Stimulated activated naive CD8-positive, alpha-beta T cell treated with anti-CD3 and anti-CD28 coated beads, Interleukin-15, Interleukin-2, amounts not matched to agents 100 ng/mL and 50 ng/mL, for 24 hours (primary cell): ENCODE results near the gene GDI1.

ENCODE experiments used
- H3K27ac Mint-ChIP-seq: one replicate; pipeline ENCODE4 v1.8.0; 2021; ENCODE audit warnings: mild to moderate bottlenecking, mixed read lengths
- H3K27me3 Mint-ChIP-seq: one replicate; pipeline ENCODE4 v1.8.0; 2021; ENCODE audit warnings: mixed read lengths
- H3K36me3 Mint-ChIP-seq: one replicate; pipeline ENCODE4 v1.8.0; 2021; ENCODE audit warnings: low read depth, mixed read lengths
- H3K4me1 Mint-ChIP-seq: one replicate; pipeline ENCODE4 v1.8.0; 2021; ENCODE audit warnings: low read depth, mixed read lengths
- H3K4me3 Mint-ChIP-seq: one replicate; pipeline ENCODE4 v1.8.0; 2021; ENCODE audit warnings: mild to moderate bottlenecking, mixed read lengths
- H3K9me3 Mint-ChIP-seq: one replicate; pipeline ENCODE4 v1.8.0; 2021; ENCODE audit warnings: mixed read lengths

The GDI1 gene

GRCh38 chrX:154486052-154486395, 49.1 kb downstream of the GDI1 start:
- H3K36me3 Mint-ChIP-seq = peaks cover 14% of the 10 kb centered on the region
- H3K4me3 Mint-ChIP-seq = peak overlapping the region; percentile 71
- no peaks in the 10 kb centered on the region for H3K27me3 Mint-ChIP-seq
- H3K9me3 Mint-ChIP-seq = no peaks in the 10 kb centered on the region
- H3K27ac Mint-ChIP-seq = no peak overlapping the region
- peaks cover 39% of the 10 kb centered on the region for H3K4me1 Mint-ChIP-seq

GRCh38 chrX:154486396-154487207, 49.6 kb downstream of the GDI1 start, which contains the start of gene UBL4A:
UBL4A (minus strand) TSS chrX:154486615; CDS start chrX:154486584, 31 bp downstream.
- H3K36me3 Mint-ChIP-seq = peaks cover 14% of the 10 kb centered on the region
- H3K4me3 Mint-ChIP-seq = peak within 1 kb of the TSS; percentile 78
- H3K27ac Mint-ChIP-seq = peak within 1 kb of the TSS; percentile 77
- no peaks in the 10 kb centered on the region for H3K9me3 Mint-ChIP-seq
- peaks cover 42% of the 10 kb centered on the region for H3K4me1 Mint-ChIP-seq
- no peaks in the 10 kb centered on the region for H3K27me3 Mint-ChIP-seq

- no peak overlapping the region for H3K27ac Mint-ChIP-seq
- peaks cover 42% of the 10 kb centered on the region for H3K4me1 Mint-ChIP-seq
- H3K9me3 Mint-ChIP-seq = no peaks in the 10 kb centered on the region
- no peaks in the 10 kb centered on the region for H3K27me3 Mint-ChIP-seq
- H3K36me3 Mint-ChIP-seq = peaks cover 14% of the 10 kb centered on the region
- H3K4me3 Mint-ChIP-seq = peak overlapping the region; percentile 23
Observed at GRCh38 chrX:154487518-154488290, 50.8 kb downstream of the GDI1 start.

- no peaks in the 10 kb centered on the region for H3K27me3 Mint-ChIP-seq
- H3K27ac Mint-ChIP-seq = no peak overlapping the region
- no peaks in the 10 kb centered on the region for H3K9me3 Mint-ChIP-seq
- peak overlapping the region; percentile 91 for H3K4me3 Mint-ChIP-seq
- peaks cover 39% of the 10 kb centered on the region for H3K4me1 Mint-ChIP-seq
- H3K36me3 Mint-ChIP-seq = peaks cover 12% of the 10 kb centered on the region
Observed at GRCh38 chrX:154488336-154489075, 51.6 kb downstream of the GDI1 start.

GRCh38 chrX:154489182-154489581, 52.2 kb downstream of the GDI1 start:
- no peaks in the 10 kb centered on the region for H3K27me3 Mint-ChIP-seq
- H3K9me3 Mint-ChIP-seq = no peaks in the 10 kb centered on the region
- peaks cover 35% of the 10 kb centered on the region for H3K4me1 Mint-ChIP-seq
- H3K36me3 Mint-ChIP-seq = peaks cover 5% of the 10 kb centered on the region
- H3K4me3 Mint-ChIP-seq = peak overlapping the region; percentile 91
- peak overlapping the region; percentile 86 for H3K27ac Mint-ChIP-seq

- Mint-ChIP-seq H3K27ac (peak overlapping the region; percentile 86), H3K36me3 (peaks cover 5% of the 10 kb centered on the region), H3K9me3 (no peaks in the 10 kb centered on the region), H3K27me3 (no peaks in the 10 kb centered on the region), H3K4me3 (peak overlapping the region; percentile 91), H3K4me1 (peaks cover 30% of the 10 kb centered on the region)
Observed at GRCh38 chrX:154490021-154490413, 53.1 kb downstream of the GDI1 start.

- H3K9me3 Mint-ChIP-seq = no peaks in the 10 kb centered on the region
- H3K4me3 Mint-ChIP-seq = peak within 1 kb of the TSS; percentile 91
- H3K27ac Mint-ChIP-seq = peak within 1 kb of the TSS; percentile 86
- peaks cover 5% of the 10 kb centered on the region for H3K36me3 Mint-ChIP-seq
- H3K4me1 Mint-ChIP-seq = peaks cover 30% of the 10 kb centered on the region
- no peaks in the 10 kb centered on the region for H3K27me3 Mint-ChIP-seq
Observed at GRCh38 chrX:154490414-154491083, 53.6 kb downstream of the GDI1 start, which contains the start of gene SLC10A3. SLC10A3 (minus strand) TSS chrX:154490629; CDS start chrX:154488940, 1,689 bp downstream.
